Fibroblast of lung (primary cell): ENCODE measurements around the gene TTLL11.

Experiments used
- CTCF ChIP-seq, 2 donors: IDR thresholded peaks in 1 of 2; conservative IDR thresholded peaks in 1 of 2; 1 replicate in 1 of 2; 2 replicates in 1 of 2; pipeline ENCODE4 v1.5.1; 2011 to 2012; ENCODE audit warnings: low read length in 2 of 2, control low read depth in 1 of 2, inconsistent platforms in 1 of 2, low read depth in 1 of 2, mild to moderate bottlenecking in 1 of 2
- EZH2 ChIP-seq: IDR thresholded peaks from 2 replicates; pipeline ENCODE4 v1.5.1; 2012; ENCODE audit warnings: low read length, control low read depth, mild to moderate bottlenecking; ENCODE audit errors: missing control alignments

- TF ChIP-seq CTCF (conservative IDR thresholded peaks at IDR 0.05 in 1 of 2, IDR thresholded peaks at IDR 0.05 in 1 of 2; ENCODE audit: low read depth in 1 of 2, low read length in 2 of 2), result no peak
- no peak for TF ChIP-seq EZH2
Measured at GRCh38 chr9:122111413-122112085, 18.4 kb upstream of the TTLL11 start.
